Measurements from ENCODE around the gene HMCN2. TPM values are rescaled to one million over a fixed set of nuclear protein-coding genes. Genes with fewer than 3 reads are reported as not detected.
"Not testable (repeated sequence)": the region's sequence is repeated elsewhere in the genome, so short reads cannot be mapped to it uniquely, and the experiment has no call there.

The HMCN2 gene
- total RNA-seq, 4 donors from 2014 or later, result 24.8 to 61.7 (median 36.1) TPM

- TF ChIP-seq POLR2A (IDR thresholded peaks at IDR 0.05), result no peak
- peak in 3 of 6 experiments; percentile 38 to 41 (median 41) for TF ChIP-seq CTCF (IDR thresholded peaks at IDR 0.05)
- H3K27me3 ChIP-seq, result peaks cover 0 to 7% of the 10 kb centered on the region in 2 donors
- peaks cover 0 to 18% (median 4%) of the 10 kb centered on the region in 4 donors for H3K4me1 ChIP-seq
- H3K36me3 ChIP-seq, result no peaks in the 10 kb centered on the region
- peaks cover 0 to 9% (median 0%) of the 10 kb centered on the region in 4 donors for H3K9me3 ChIP-seq
- H3K27ac ChIP-seq, result no peak overlapping the region
- H3K4me3 ChIP-seq, result no peak overlapping the region
- peak in 1 of 3 donors; percentile 55 for DNase-seq
Observed at GRCh38 chr9:130432362-130432761, 166.8 kb downstream of the HMCN2 start.

- H3K36me3 ChIP-seq, result no peaks in the 10 kb centered on the region
- no peak for DNase-seq
- no peak for TF ChIP-seq CTCF (IDR thresholded peaks at IDR 0.05)
- no peak for TF ChIP-seq POLR2A (IDR thresholded peaks at IDR 0.05)
- H3K27me3 ChIP-seq, result peaks cover 0 to 7% of the 10 kb centered on the region in 2 donors
- H3K4me3 ChIP-seq, result peak overlapping the region in 2 of 4 donors; percentile 41 to 44
- H3K4me1 ChIP-seq, result peaks cover 0 to 16% (median 4%) of the 10 kb centered on the region in 4 donors
- peaks cover 0 to 9% (median 0%) of the 10 kb centered on the region in 4 donors for H3K9me3 ChIP-seq
- no peak overlapping the region for H3K27ac ChIP-seq
Observed at GRCh38 chr9:130432796-130433167, 167.2 kb downstream of the HMCN2 start.

GRCh38 chr9:130433168-130433946 is 167.8 kb downstream of the HMCN2 start:
- peaks cover 0 to 16% (median 4%) of the 10 kb centered on the region in 4 donors for H3K4me1 ChIP-seq
- H3K27me3 ChIP-seq, result peaks cover 0 to 7% of the 10 kb centered on the region in 2 donors
- peak overlapping the region in 2 of 4 donors; percentile 41 to 44 for H3K4me3 ChIP-seq
- H3K9me3 ChIP-seq, result peaks cover 0 to 9% (median 0%) of the 10 kb centered on the region in 4 donors
- peak in 1 of 3 donors; percentile 71 for DNase-seq
- H3K27ac ChIP-seq, result no peak overlapping the region
- TF ChIP-seq POLR2A (IDR thresholded peaks at IDR 0.05) (no peak), CTCF (IDR thresholded peaks at IDR 0.05) (peak; percentile 11 to 71 (median 60))
- H3K36me3 ChIP-seq, result no peaks in the 10 kb centered on the region

GRCh38 chr9:130433947-130434262 is 168.3 kb downstream of the HMCN2 start:
- no peak overlapping the region for H3K27ac ChIP-seq
- no peaks in the 10 kb centered on the region for H3K36me3 ChIP-seq
- H3K4me1 ChIP-seq, result peaks cover 0 to 16% (median 4%) of the 10 kb centered on the region in 4 donors
- DNase-seq, result no peak
- H3K27me3 ChIP-seq, result peaks cover 0 to 7% of the 10 kb centered on the region in 2 donors
- TF ChIP-seq POLR2A (IDR thresholded peaks at IDR 0.05), result no peak
- no peak for TF ChIP-seq CTCF (IDR thresholded peaks at IDR 0.05)
- H3K4me3 ChIP-seq, result peak overlapping the region in 1 of 4 donors; percentile 44
- peaks cover 0 to 9% (median 0%) of the 10 kb centered on the region in 4 donors for H3K9me3 ChIP-seq

GRCh38 chr9:130434656-130435055 is 169.1 kb downstream of the HMCN2 start:
- not testable (repeated sequence) for H3K36me3 ChIP-seq, DNase-seq, H3K4me3 ChIP-seq, H3K27ac ChIP-seq, H3K9me3 ChIP-seq, H3K27me3 ChIP-seq
- peaks cover 0 to 16% (median 4%) of the 10 kb centered on the region in 4 donors for H3K4me1 ChIP-seq

- no peak for DNase-seq
- no peak overlapping the region for H3K4me3 ChIP-seq
- TF ChIP-seq POLR2A (IDR thresholded peaks at IDR 0.05), result no peak
- no peak for TF ChIP-seq CTCF (IDR thresholded peaks at IDR 0.05)
- H3K27ac ChIP-seq, result no peak overlapping the region
- H3K9me3 ChIP-seq, result peaks cover 0 to 6% (median 0%) of the 10 kb centered on the region in 4 donors
- H3K4me1 ChIP-seq, result peaks cover 0 to 16% (median 4%) of the 10 kb centered on the region in 4 donors
- H3K27me3 ChIP-seq, result peaks cover 0 to 7% of the 10 kb centered on the region in 2 donors
- no peaks in the 10 kb centered on the region for H3K36me3 ChIP-seq
Observed at GRCh38 chr9:130437011-130437789, 171.6 kb downstream of the HMCN2 start.
